Measurements from ENCODE around the gene OR2AE1.

GRCh38 chr7:99893280-99893679 is 16.4 kb upstream of the OR2AE1 start:
- TF ChIP-seq, protein P1, sequence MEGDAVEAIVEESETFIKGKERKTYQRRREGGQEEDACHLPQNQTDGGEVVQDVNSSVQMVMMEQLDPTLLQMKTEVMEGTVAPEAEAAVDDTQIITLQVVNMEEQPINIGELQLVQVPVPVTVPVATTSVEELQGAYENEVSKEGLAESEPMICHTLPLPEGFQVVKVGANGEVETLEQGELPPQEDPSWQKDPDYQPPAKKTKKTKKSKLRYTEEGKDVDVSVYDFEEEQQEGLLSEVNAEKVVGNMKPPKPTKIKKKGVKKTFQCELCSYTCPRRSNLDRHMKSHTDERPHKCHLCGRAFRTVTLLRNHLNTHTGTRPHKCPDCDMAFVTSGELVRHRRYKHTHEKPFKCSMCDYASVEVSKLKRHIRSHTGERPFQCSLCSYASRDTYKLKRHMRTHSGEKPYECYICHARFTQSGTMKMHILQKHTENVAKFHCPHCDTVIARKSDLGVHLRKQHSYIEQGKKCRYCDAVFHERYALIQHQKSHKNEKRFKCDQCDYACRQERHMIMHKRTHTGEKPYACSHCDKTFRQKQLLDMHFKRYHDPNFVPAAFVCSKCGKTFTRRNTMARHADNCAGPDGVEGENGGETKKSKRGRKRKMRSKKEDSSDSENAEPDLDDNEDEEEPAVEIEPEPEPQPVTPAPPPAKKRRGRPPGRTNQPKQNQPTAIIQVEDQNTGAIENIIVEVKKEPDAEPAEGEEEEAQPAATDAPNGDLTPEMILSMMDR (IDR thresholded peaks at IDR 0.05): no peak
- no peak for TF ChIP-seq POLR2A (IDR thresholded peaks at IDR 0.05)
